Measurements from ENCODE around the gene IGFBP2. TPM values are rescaled to one million over a fixed set of nuclear protein-coding genes. Genes with fewer than 3 reads are reported as not detected.

IGFBP2 gene
- total and polyA plus RNA-seq, 2 of the 8 experiments (the other 6 are each of a cell fraction or from before 2014, with no cell fraction given): 326 to 782 TPM

- Histone ChIP-seq H3K79me2 (ENCODE audit: control insufficient read depth in 1 of 2, insufficient read depth in 2 of 2, low read length in 2 of 2) (no peaks in the 10 kb centered on the region), H3K56ac (replicated peaks; ENCODE audit: insufficient read length, low read depth, low read length) (no peak overlapping the region), H3K23ac (ENCODE audit: insufficient read length) (no peak overlapping the region), H3K4me2 (ENCODE audit: insufficient read depth in 1 of 2, low read depth in 2 of 2, low read length in 2 of 2) (no peak overlapping the region), H4K20me1 (replicated peaks in 1 of 2; ENCODE audit: control insufficient read depth in 1 of 2, insufficient read depth in 2 of 2, low read length in 2 of 2) (no peaks in the 10 kb centered on the region), H3K36me3 (ENCODE audit: control insufficient read depth in 2 of 4, insufficient read depth in 4 of 4, low read length in 3 of 4) (no peaks in the 10 kb centered on the region), H2AFZ (ENCODE audit: low read length) (no peak overlapping the region), H4K8ac (ENCODE audit: extremely low read depth, insufficient read depth, low read length) (no peak overlapping the region), H2BK15ac (ENCODE audit: low read length) (no peak overlapping the region), H3K27ac (ENCODE audit: low read depth, low read length) (no peak overlapping the region), H3K4me3 (ENCODE audit: extremely low read depth in 1 of 4, insufficient read depth in 2 of 4, low read depth in 3 of 4, low read length in 4 of 4) (no peak overlapping the region), H3K18ac (ENCODE audit: extremely low read depth, low read length) (no peak overlapping the region), H2BK20ac (ENCODE audit: low read length) (no peak overlapping the region), H2AK5ac (ENCODE audit: low read depth, low read length) (no peak overlapping the region), H3K79me1 (ENCODE audit: low read depth, low read length) (no peaks in the 10 kb centered on the region), H4K5ac (ENCODE audit: insufficient read length, low read depth, low read length) (no peak overlapping the region), H2BK12ac (ENCODE audit: low read depth, low read length) (no peak overlapping the region), H2BK5ac (ENCODE audit: low read depth, low read length) (no peak overlapping the region), H3K23me2 (ENCODE audit: low read depth, low read length) (no peaks in the 10 kb centered on the region; the same call in 1 of the 2 replicates), H4K91ac (replicated peaks; ENCODE audit: insufficient read length, low read length) (no peak overlapping the region), H3K14ac (ENCODE audit: insufficient read length) (no peak overlapping the region), H3K9me3 (ENCODE audit: insufficient read depth in 2 of 2, low read depth in 1 of 2, low read length in 1 of 2) (no peaks in the 10 kb centered on the region), H3K9ac (replicated peaks in 1 of 4; ENCODE audit: extremely low read depth in 1 of 4, low read depth in 3 of 4, low read length in 3 of 4) (no peak overlapping the region), H3K27me3 (replicated peaks in 1 of 4; ENCODE audit: control insufficient read depth in 3 of 4, extremely low read depth in 1 of 4, insufficient read depth in 3 of 4, low read length in 3 of 4) (peaks cover 0 to 5% (median 1%) of the 10 kb centered on the region in 4 experiments; a peak in 3 of 7 replicates), H3K4ac (replicated peaks; ENCODE audit: insufficient read length, low read depth, low read length) (no peak overlapping the region), H2BK120ac (replicated peaks; ENCODE audit: low read depth, low read length) (no peak overlapping the region), H3K4me1 (replicated peaks in 1 of 4; ENCODE audit: control insufficient read depth in 3 of 4, insufficient read depth in 4 of 4, low read length in 3 of 4) (peaks cover 2 to 6% (median 5%) of the 10 kb centered on the region in 4 experiments; a peak in 6 of 7 replicates)
- POLR2A ChIA-PET (ENCODE audit: partially characterized antibody): no interaction called here
- no peak for DNase-seq (ENCODE audit: low read depth in 1 of 2, low spot score in 2 of 2)
- CTCF ChIA-PET (ENCODE audit: partially characterized antibody): interaction anchor here (0.6 to 4.4 kb wide), 21 partner anchors 8 to 1012 kb away, joined by 3 to 29 read pairs (median 4); no protein-coding TSS in a partner anchor
- WGBS, 2 experiments (ENCODE audit: extremely low coverage in 1 of 2, insufficient coverage in 1 of 2, insufficient read length in 1 of 2, insufficient replicate concordance in 2 of 2, low coverage in 1 of 2, low lambda C conversion rate in 2 of 2, missing lambda C conversion rate in 1 of 2): 87% methylated on average over 5 of the region's 5 CpGs; no CpG with 5 or more reads in 1 of the 2 experiments
- no peak for FAIRE-seq
- no peak for TF ChIP-seq POLR2A (IDR thresholded peaks at IDR 0.05; ENCODE audit: control extremely low read depth in 1 of 2, low read depth in 2 of 2, low read length in 2 of 2)
- TF ChIP-seq BRCA1 (IDR thresholded peaks at IDR 0.05; ENCODE audit: low read depth, low read length): no peak
- no peak for TF ChIP-seq SRF (IDR thresholded peaks at IDR 0.05; ENCODE audit: low read depth, low read length)
- TF ChIP-seq RNF2 (IDR thresholded peaks at IDR 0.05; ENCODE audit: borderline replicate concordance, low read depth, low read length, missing control alignments, poor library complexity, severe bottlenecking): no peak
- TF ChIP-seq CHD2 (IDR thresholded peaks at IDR 0.05; ENCODE audit: low read length): no peak
- TF ChIP-seq SIRT6 (IDR thresholded peaks at IDR 0.05; ENCODE audit: low read length): no peak
- TF ChIP-seq EZH2 (IDR thresholded peaks at IDR 0.05; ENCODE audit: low read depth, low read length, severe bottlenecking): no peak
- no peak for TF ChIP-seq MAX (IDR thresholded peaks at IDR 0.05)
- no peak for TF ChIP-seq EP300 (IDR thresholded peaks at IDR 0.05; ENCODE audit: borderline replicate concordance in 1 of 2, low read depth in 2 of 2, low read length in 2 of 2)
- TF ChIP-seq SAP30 (IDR thresholded peaks at IDR 0.05; ENCODE audit: insufficient read depth, insufficient replicate concordance, low read length): no peak
- no peak for TF ChIP-seq SUZ12 (IDR thresholded peaks at IDR 0.05; ENCODE audit: low read length)
- TF ChIP-seq KDM1A (IDR thresholded peaks at IDR 0.05; ENCODE audit: borderline replicate concordance, low read length): no peak
- no peak for TF ChIP-seq GTF2F1 (IDR thresholded peaks at IDR 0.05; ENCODE audit: borderline replicate concordance, low read depth, low read length)
- TF ChIP-seq RFX5 (IDR thresholded peaks at IDR 0.05; ENCODE audit: borderline replicate concordance, low read depth, low read length): no peak
These were observed 67.6 kb downstream of the IGFBP2 start for GRCh38 chr2:216700781-216701180.

Data from H1 (cell line).